IPS-18c (cell line): ENCODE data around the gene BLZF1.
"Not testable (repeated sequence)": the region's sequence is repeated elsewhere in the genome, so short reads cannot be mapped to it uniquely, and the experiment has no call there.

Experiments used
- H3K4me3 ChIP-seq: 2 replicates; pipeline ENCODE4 v1.7.0; 2013; ENCODE audit warnings: low read depth, mild to moderate bottlenecking, low read length, moderate library complexity; ENCODE audit not compliant: insufficient read depth
- H3K9me3 ChIP-seq: one replicate; pipeline ENCODE4 v1.6.1; 2013; ENCODE audit warnings: mild to moderate bottlenecking, low read length, moderate library complexity; ENCODE audit not compliant: control insufficient read depth, insufficient read depth

The BLZF1 gene

DNA sequence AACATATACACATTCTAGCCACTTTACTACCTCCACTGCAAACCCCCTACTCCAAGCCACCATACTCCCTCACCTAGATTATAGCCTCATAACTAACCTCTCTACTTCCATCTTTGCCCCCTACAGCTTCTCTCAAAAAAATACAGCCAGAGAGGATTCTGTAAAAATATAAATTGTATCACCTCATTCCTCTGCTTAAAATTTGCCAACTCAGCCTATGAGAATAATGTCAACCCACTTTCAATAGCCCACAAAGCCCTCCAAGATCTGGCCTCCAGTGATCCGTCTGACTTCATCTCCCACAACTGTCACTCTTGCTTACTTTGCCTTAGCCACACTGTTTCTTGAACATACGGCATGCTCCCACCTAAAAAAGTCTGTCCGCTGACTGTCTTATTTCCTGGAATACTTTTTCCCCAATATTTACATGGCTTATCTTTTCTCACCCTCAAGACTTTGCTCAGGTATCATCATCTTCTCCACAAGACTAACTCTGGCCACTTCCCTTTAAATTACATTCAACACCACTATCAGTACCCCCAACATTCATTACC, 21.9 kb upstream of the BLZF1 start:
- Histone ChIP-seq H3K4me3 (no peak overlapping the region), H3K9me3 (peaks cover 4% of the 10 kb centered on the region)

DNA sequence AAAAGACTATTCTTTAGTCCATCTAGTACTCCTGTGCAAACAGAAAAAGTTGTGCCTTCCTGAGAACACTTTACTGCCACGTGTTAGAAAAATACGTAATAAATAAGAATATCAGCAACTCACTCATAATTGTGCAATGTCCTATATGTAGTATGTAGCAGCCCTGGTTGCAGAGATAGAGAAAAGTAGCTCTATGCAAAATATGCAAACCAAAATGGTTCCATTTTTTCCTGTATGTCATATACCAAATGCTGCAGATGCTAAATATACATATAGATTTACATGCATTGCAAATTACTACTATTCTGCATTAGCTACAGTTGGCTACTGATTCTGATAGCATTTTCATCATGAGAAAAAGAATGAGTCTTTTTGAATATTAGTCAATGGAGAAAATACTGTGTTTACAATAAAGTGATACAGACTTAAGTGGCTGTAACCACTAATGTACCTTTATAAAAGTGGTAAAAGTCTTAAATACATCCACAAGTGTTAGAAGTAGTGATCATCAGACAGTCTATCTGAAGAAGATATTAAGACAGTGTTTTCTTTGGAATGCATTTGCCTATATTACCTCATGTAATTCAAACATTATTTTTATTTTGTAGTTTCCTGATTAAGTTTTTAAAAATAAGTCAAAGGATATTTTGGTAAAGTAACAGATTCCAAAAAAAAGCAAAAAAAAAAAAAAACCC, 20.2 kb upstream of the BLZF1 start:
- H3K4me3 ChIP-seq: no peak overlapping the region
- no peaks in the 10 kb centered on the region for H3K9me3 ChIP-seq

GRCh38 chr1:169348383-169349036, 19.5 kb upstream of the BLZF1 start:
- H3K9me3 ChIP-seq: no peaks in the 10 kb centered on the region
- no peak overlapping the region for H3K4me3 ChIP-seq

DNA sequence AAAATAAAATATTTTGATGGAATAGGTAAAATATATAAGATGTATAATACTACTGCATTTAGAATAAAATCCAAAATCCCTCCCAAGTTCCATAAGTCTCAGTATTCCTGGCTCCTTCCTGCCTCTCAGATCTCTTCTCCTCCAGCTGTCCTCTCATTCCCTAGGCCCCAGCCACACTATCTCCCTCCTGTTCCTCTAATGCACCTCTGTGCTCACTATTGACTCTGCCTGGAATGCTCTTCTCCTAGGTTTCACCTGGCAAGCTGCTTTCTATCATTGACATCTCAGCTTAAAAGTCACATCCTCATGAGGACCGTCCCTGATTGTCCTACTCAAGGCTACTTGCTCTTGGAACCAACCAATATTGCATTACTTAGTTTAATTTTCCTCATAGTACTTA, 7.6 kb upstream of the BLZF1 start:
- no peaks in the 10 kb centered on the region for H3K9me3 ChIP-seq

DNA sequence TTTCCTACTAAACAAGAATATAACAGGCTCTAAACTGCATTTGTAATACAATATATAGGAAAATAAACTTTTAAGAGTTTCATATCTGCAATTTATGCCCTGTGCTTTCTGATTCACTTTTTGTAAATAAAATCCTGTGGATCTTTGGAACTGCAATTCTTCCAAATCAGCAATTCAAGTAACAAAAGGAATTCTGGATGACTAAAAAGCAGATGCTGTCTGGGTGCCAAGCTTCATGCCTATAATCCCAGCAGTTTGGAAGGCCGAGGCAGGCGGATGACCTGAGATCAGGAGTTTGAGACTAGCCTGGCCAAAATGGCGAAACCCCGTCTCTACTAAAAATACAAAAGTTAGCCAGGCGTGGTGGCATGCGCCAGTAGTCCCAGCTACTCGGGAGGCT, 6.7 kb upstream of the BLZF1 start:
- Histone ChIP-seq H3K4me3 (no peak overlapping the region), H3K9me3 (no peaks in the 10 kb centered on the region)

More for the DNA sequence above, 7.6 kb upstream of the BLZF1 start:
- no peak overlapping the region for H3K4me3 ChIP-seq

GRCh38 chr1:169363046-169363730, 4.8 kb upstream of the BLZF1 start:
- Histone ChIP-seq H3K9me3 (no peaks in the 10 kb centered on the region), H3K4me3 (no peak overlapping the region)

DNA sequence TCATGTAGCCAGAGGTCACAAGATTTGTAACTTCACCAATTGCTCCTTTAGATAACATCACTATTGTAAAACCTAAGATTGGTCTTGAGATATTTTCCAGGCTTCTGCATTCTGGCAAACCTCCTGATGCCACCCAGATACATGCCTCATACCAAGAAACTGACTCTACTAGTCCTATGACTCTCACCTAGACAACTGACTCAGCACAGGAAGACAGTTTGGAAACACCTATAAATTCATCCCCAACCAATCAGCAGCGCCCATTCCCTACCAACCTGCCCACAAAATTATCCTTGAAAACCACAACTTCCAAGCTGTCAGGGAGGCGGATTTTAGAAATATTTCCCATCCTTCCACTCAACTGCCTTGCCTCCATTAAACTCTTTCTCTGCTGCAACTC, 3.0 kb upstream of the BLZF1 start:
- no peak overlapping the region for H3K4me3 ChIP-seq
- no peaks in the 10 kb centered on the region for H3K9me3 ChIP-seq

DNA sequence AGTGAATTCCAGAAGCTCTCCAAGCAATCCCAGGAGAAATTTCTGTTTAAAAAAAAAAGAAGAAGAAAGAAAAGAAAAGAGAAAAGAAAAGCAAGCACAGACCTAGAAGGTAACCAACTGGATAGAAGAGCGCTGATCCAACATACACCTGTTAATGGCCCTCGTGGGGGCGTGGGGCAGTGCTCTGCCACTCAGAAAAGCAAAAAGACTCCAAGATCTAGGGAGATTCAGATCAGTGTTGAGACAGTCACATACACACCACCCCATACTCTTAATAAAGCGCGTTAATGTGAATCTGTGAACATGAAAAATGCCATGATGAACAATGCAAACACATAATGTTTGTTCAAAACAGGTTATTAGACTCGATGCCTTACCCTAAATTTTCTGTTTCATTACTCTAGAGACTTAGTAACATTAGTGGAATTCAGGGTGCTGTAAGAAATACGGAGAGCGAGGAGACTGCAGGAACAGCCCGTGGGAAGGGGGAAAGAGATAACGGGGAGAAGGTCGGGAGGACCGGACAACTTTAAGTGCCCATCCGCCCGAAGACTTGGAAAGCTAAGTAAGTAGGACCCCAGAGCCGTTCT, 804 bp upstream of the BLZF1 start:
- no peaks in the 10 kb centered on the region for H3K9me3 ChIP-seq

DNA sequence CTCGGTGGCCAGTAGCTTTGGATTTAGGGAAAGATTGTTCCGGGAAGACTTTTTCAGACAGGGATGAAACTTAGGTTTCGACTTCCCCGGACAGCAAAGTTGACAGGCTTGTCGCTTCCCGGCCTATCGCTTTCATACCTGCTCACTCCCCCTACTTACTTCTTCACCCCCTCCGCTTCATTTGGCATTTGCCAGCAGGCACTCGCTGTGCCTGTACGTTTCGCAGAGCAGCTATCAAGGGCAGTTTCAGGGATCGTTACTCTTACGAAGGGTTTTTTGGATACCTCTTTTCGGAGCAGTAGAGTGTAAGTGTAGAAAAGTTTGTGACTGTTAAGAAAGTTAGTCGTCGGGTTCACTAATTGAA, 393 bp downstream of the BLZF1 start:
- no peaks in the 10 kb centered on the region for H3K9me3 ChIP-seq
- H3K4me3 ChIP-seq: peak overlapping the region; percentile 67

More for the DNA sequence above, 804 bp upstream of the BLZF1 start:
- peak overlapping the region; percentile 67 for H3K4me3 ChIP-seq

DNA sequence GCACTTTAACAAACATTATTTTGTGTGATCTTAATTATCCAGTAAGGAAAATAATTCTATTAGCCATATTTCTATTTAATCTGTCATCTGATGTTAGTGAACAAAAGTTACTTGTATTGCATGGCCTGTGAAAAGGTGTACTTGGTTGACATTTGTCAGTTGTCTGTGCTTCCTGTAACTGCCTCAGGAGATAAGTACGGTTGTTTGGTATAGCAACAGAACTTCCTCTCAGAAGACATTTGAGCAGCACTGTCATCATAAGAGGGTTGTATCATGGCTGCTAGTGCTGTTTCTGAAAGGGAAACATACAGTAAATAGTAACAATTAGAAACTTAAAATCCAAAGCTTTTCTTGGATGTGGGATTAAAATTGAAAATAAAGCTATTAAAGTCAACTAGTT, 3.4 kb downstream of the BLZF1 start:
- Histone ChIP-seq H3K9me3 (no peaks in the 10 kb centered on the region), H3K4me3 (no peak overlapping the region)

DNA sequence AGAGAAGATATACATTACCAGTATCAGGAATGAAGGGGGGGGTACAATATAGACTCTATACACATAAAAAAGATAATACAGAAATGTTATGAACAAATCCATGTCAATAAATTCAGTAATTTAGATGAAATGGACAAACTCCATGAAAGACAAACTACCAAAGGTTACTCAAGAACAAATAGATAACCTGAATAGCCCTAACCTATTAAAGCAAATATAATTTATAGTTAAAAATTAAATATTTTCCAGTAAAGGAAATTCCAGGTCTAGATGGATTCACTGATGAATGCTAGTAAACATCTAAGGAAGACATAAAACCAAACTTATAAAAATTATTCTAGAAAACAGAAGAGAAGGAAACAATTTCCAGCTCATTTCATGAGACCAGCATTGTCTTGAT, 13.2 kb downstream of the BLZF1 start:
- no peak overlapping the region for H3K4me3 ChIP-seq
- no peaks in the 10 kb centered on the region for H3K9me3 ChIP-seq

GRCh38 chr1:169383449-169383848, 15.5 kb downstream of the BLZF1 start:
- Histone ChIP-seq H3K4me3 (no peak overlapping the region), H3K9me3 (no peaks in the 10 kb centered on the region)

DNA sequence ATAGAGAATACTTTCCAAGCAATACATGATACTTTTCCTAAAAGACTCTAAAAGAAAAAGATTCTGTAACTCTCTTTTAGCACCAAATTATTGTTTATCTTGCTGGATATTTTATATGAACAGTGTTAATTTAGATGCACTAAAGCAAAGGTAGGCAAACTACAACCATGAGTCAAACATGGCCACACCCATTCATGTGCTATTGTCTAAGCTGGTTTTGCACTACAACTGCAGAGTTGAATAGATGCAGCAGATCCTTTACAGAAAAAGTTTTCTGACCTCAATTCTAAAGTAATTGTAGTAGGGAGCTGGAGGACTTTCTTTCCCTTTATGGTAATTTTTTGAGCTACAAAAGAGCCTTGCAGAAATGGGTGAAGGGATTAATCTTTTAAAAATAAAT, 19.4 kb downstream of the BLZF1 start:
- H3K9me3 ChIP-seq: no peaks in the 10 kb centered on the region
- H3K4me3 ChIP-seq: no peak overlapping the region

- no peak overlapping the region for H3K4me3 ChIP-seq
- H3K9me3 ChIP-seq: no peaks in the 10 kb centered on the region
Observed at GRCh38 chr1:169390303-169390702, 22.3 kb downstream of the BLZF1 start.

DNA sequence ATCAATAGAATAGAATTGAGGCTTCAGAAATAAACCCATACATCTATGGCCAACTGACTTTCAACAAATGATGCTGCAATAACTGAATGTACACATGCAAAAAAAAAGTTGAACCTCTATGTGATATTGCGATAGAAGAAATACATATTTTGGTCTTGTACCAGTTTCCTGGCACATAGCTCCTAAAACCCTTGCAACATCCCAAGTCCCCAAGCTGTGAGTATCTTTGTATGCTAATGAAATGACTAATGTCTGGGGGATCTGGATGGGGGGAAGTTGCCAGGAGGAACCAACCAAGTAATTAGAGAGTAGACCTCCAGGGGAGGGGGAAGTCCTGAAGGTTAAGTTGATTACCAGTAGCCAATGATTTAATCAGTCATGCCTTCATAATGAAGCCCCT, 24.4 kb downstream of the BLZF1 start:
- no peaks in the 10 kb centered on the region for H3K9me3 ChIP-seq
- H3K4me3 ChIP-seq: no peak overlapping the region

- Histone ChIP-seq H3K4me3 (no peak overlapping the region), H3K9me3 (no peaks in the 10 kb centered on the region)
Observed at GRCh38 chr1:169395955-169396354, 28.0 kb downstream of the BLZF1 start.

- not testable (repeated sequence) for H3K9me3 ChIP-seq, H3K4me3 ChIP-seq
Observed at GRCh38 chr1:169402578-169402977, 34.6 kb downstream of the BLZF1 start.

DNA sequence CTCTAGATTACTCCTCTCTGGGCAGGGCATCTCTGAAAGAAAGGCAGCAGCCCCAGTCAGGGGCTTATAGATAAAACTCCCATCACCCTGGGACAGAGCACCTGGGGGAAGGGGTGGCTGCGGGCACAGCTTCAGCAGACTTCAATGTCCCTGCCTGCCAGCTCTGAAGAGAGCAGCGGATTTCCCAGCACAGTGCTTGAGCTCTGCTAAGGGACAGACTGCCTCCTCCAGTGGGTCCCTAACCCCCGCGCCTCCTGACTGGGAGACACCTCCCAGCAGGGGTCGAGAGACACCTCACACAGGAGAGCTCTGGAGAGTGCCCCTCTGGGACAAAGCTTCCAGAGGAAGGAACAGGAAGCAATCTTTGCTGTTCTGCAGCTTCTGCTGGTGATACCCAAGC, 40.3 kb downstream of the BLZF1 start:
- not testable (repeated sequence) for H3K9me3 ChIP-seq, H3K4me3 ChIP-seq
